H1 (cell line): ENCODE data around the gene MPHOSPH8.

Source experiments
- CBX8 ChIP-seq: fragments of 300-800, 300-1000 bp; sonication (generic); IDR thresholded peaks from 2 replicates; pipeline ENCODE4 v1.7.1; 2016; ENCODE audit warnings: low read depth, low read length, borderline replicate concordance
- CTCF ChIP-seq, 3 experiments: IDR thresholded peaks; 1 replicate in 2 of 3; 2 replicates in 1 of 3; pipeline versions ENCODE4 v1.5.1 to v1.6.1; 2011; ENCODE audit warnings: low read length in 3 of 3, mild to moderate bottlenecking in 3 of 3, inconsistent platforms in 2 of 3, low read depth in 1 of 3, moderate library complexity in 1 of 3; ENCODE audit not compliant: insufficient read depth in 1 of 3; ENCODE audit errors: control extremely low read depth in 1 of 3
- EZH2 ChIP-seq: fragments of 200-600 bp; sonication (generic); IDR thresholded peaks from 2 replicates; pipeline ENCODE4 v1.7.1; 2012; ENCODE audit warnings: low read depth, mild to moderate bottlenecking, moderate library complexity, low read length, inconsistent platforms; ENCODE audit not compliant: severe bottlenecking
- KDM5A ChIP-seq: fragments of 200-600 bp; IDR thresholded peaks from 2 replicates; pipeline ENCODE4 v1.7.1; 2012; ENCODE audit warnings: mild to moderate bottlenecking, low read length, inconsistent platforms, mixed read lengths
- POLR2A ChIP-seq, 2 experiments: IDR thresholded peaks; 1 replicate in 1 of 2; 2 replicates in 1 of 2; pipeline ENCODE4 v1.6.1; 2011; ENCODE audit warnings: low read depth in 2 of 2, low read length in 2 of 2, mild to moderate bottlenecking in 2 of 2; ENCODE audit errors: control extremely low read depth in 1 of 2
- POLR2AphosphoS5 ChIP-seq: IDR thresholded peaks from 2 replicates; pipeline ENCODE4 v1.6.1; 2011; ENCODE audit warnings: low read depth, low read length
- RAD21 ChIP-seq, 2 experiments: IDR thresholded peaks in 1 of 2; conservative IDR thresholded peaks in 1 of 2; 2 replicates each; pipeline ENCODE4 v1.6.1; 2011; ENCODE audit warnings: low read depth in 2 of 2, low read length in 2 of 2, improper control_type of control experiment in 1 of 2, inconsistent platforms in 1 of 2, mild to moderate bottlenecking in 1 of 2, moderate library complexity in 1 of 2
- SP1 ChIP-seq: IDR thresholded peaks from 2 replicates; pipeline ENCODE4 v1.6.1; 2011; ENCODE audit warnings: low read depth, low read length
- SUZ12 ChIP-seq: fragments of 200-600 bp; sonication (generic); IDR thresholded peaks from 2 replicates; pipeline ENCODE4 v1.6.1; 2012; ENCODE audit warnings: mild to moderate bottlenecking, inconsistent platforms, low read length, moderate library complexity, mixed read lengths
- USF2 ChIP-seq: IDR thresholded peaks from 2 replicates; pipeline ENCODE4 v1.6.1; 2011; ENCODE audit warnings: low read length, improper control_type of control experiment
- YY1 ChIP-seq: IDR thresholded peaks from 2 replicates; pipeline ENCODE4 v1.6.1; 2011; ENCODE audit warnings: low read depth, mild to moderate bottlenecking, low read length

GRCh38 chr13:19674898-19675297 lies 41.4 kb downstream of the MPHOSPH8 start:
- TF ChIP-seq RAD21 (IDR thresholded peaks at IDR 0.05 in 1 of 2, conservative IDR thresholded peaks at IDR 0.05 in 1 of 2; ENCODE audit: low read depth in 2 of 2, low read length in 2 of 2) = no peak
- TF ChIP-seq POLR2A (IDR thresholded peaks at IDR 0.05; ENCODE audit: control extremely low read depth in 1 of 2, low read depth in 2 of 2, low read length in 2 of 2) = no peak
- no peak for TF ChIP-seq SUZ12
- TF ChIP-seq KDM5A = no peak
- TF ChIP-seq SP1 = no peak
- no peak for TF ChIP-seq EZH2
- TF ChIP-seq CBX8 = no peak
- no peak for TF ChIP-seq USF2
- TF ChIP-seq YY1 = no peak
- no peak for TF ChIP-seq CTCF (IDR thresholded peaks at IDR 0.05; ENCODE audit: control extremely low read depth in 1 of 3, insufficient read depth in 1 of 3, low read depth in 1 of 3, low read length in 3 of 3)
- no peak for TF ChIP-seq POLR2AphosphoS5
